Measurements from ENCODE around the gene TCF25. TPM values are rescaled to one million over a fixed set of nuclear protein-coding genes. Genes with fewer than 3 reads are reported as not detected.
"Not testable (repeated sequence)": the region's sequence is repeated elsewhere in the genome, so short reads cannot be mapped to it uniquely, and the experiment has no call there.

The TCF25 gene
- total RNA-seq, 1 donor from 2014 or later, result 272 TPM

DNA sequence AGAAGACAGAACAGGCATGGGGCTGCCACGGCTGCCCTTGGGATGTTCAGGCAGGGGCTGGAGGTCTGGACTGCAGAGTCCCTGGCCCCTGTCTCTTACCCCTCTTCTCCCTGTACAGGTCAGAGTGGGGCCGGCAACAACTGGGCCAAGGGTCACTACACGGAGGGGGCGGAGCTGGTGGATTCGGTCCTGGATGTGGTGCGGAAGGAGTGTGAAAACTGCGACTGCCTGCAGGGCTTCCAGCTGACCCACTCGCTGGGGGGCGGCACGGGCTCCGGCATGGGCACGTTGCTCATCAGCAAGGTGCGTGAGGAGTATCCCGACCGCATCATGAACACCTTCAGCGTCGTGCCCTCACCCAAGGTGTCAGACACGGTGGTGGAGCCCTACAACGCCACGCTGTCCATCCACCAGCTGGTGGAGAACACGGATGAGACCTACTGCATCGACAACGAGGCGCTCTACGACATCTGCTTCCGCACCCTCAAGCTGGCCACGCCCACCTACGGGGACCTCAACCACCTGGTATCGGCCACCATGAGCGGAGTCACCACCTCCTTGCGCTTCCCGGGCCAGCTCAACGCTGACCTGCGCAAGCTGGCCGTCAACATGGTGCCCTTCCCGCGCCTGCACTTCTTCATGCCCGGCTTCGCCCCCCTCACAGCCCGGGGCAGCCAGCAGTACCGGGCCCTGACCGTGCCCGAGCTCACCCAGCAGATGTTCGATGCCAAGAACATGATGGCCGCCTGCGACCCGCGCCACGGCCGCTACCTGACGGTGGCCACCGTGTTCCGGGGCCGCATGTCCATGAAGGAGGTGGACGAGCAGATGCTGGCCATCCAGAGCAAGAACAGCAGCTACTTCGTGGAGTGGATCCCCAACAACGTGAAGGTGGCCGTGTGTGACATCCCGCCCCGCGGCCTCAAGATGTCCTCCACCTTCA, 61.5 kb downstream of the TCF25 start:
- TF ChIP-seq, protein P1, sequence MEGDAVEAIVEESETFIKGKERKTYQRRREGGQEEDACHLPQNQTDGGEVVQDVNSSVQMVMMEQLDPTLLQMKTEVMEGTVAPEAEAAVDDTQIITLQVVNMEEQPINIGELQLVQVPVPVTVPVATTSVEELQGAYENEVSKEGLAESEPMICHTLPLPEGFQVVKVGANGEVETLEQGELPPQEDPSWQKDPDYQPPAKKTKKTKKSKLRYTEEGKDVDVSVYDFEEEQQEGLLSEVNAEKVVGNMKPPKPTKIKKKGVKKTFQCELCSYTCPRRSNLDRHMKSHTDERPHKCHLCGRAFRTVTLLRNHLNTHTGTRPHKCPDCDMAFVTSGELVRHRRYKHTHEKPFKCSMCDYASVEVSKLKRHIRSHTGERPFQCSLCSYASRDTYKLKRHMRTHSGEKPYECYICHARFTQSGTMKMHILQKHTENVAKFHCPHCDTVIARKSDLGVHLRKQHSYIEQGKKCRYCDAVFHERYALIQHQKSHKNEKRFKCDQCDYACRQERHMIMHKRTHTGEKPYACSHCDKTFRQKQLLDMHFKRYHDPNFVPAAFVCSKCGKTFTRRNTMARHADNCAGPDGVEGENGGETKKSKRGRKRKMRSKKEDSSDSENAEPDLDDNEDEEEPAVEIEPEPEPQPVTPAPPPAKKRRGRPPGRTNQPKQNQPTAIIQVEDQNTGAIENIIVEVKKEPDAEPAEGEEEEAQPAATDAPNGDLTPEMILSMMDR (IDR thresholded peaks at IDR 0.05; ENCODE audit: partially characterized antibody, unreplicated experiment), result no peak
- Mint-ChIP-seq H3K36me3 (ENCODE audit: unreplicated experiment) (peaks cover 19% of the 10 kb centered on the region), H3K4me3 (ENCODE audit: unreplicated experiment) (no peak overlapping the region), H3K9me3 (ENCODE audit: unreplicated experiment) (peaks cover 43% of the 10 kb centered on the region), H3K27me3 (ENCODE audit: unreplicated experiment) (peaks cover 43% of the 10 kb centered on the region), H3K4me1 (ENCODE audit: low read depth, unreplicated experiment) (peaks cover 11% of the 10 kb centered on the region), H3K27ac (ENCODE audit: unreplicated experiment) (peak overlapping the region; percentile 48)
- no peak for DNase-seq

- DNase-seq, result not testable (repeated sequence)
- Mint-ChIP-seq H3K27ac (ENCODE audit: unreplicated experiment) (peak overlapping the region; percentile 72), H3K27me3 (ENCODE audit: unreplicated experiment) (peaks cover 41% of the 10 kb centered on the region), H3K9me3 (ENCODE audit: unreplicated experiment) (peaks cover 43% of the 10 kb centered on the region), H3K4me3 (ENCODE audit: unreplicated experiment) (peak overlapping the region; percentile 36), H3K4me1 (ENCODE audit: low read depth, unreplicated experiment) (peaks cover 11% of the 10 kb centered on the region), H3K36me3 (ENCODE audit: unreplicated experiment) (peaks cover 19% of the 10 kb centered on the region)
Observed at GRCh38 chr16:89935620-89936019, 62.2 kb downstream of the TCF25 start.

GRCh38 chr16:89936034-89936433, 62.6 kb downstream of the TCF25 start:
- TF ChIP-seq, protein P1 (IDR thresholded peaks at IDR 0.05; ENCODE audit: partially characterized antibody, unreplicated experiment), result no peak
- DNase-seq, result no peak
- peaks cover 10% of the 10 kb centered on the region for H3K4me1 Mint-ChIP-seq (ENCODE audit: low read depth, unreplicated experiment)
- H3K9me3 Mint-ChIP-seq (ENCODE audit: unreplicated experiment), result peaks cover 41% of the 10 kb centered on the region
- H3K27ac Mint-ChIP-seq (ENCODE audit: unreplicated experiment), result peak overlapping the region; percentile 72
- peaks cover 18% of the 10 kb centered on the region for H3K36me3 Mint-ChIP-seq (ENCODE audit: unreplicated experiment)
- H3K4me3 Mint-ChIP-seq (ENCODE audit: unreplicated experiment), result peak overlapping the region; percentile 36
- peaks cover 41% of the 10 kb centered on the region for H3K27me3 Mint-ChIP-seq (ENCODE audit: unreplicated experiment)

DNA sequence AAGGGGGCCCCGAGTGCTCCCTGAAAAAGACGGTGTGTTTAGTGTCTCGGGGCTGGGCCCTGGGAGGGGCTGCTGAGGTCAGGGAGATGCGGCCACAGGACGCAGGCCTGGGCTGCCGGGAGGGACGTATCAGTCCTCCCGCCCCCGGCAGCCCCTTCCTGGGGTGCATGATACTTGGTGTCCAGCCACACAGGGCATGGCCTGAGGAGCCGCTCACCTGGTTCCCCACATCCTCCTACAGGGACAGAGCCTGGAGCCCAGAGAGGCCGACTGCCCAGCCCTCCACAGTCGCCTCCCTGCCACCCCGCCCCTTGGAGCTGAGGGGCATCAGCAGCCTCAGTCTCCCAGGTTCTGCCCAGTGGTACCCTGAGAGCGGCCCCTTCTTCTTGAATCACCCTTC, 63.1 kb downstream of the TCF25 start:
- Mint-ChIP-seq H3K9me3 (ENCODE audit: unreplicated experiment) (peaks cover 40% of the 10 kb centered on the region), H3K27me3 (ENCODE audit: unreplicated experiment) (peaks cover 37% of the 10 kb centered on the region), H3K4me3 (ENCODE audit: unreplicated experiment) (no peak overlapping the region), H3K4me1 (ENCODE audit: low read depth, unreplicated experiment) (peaks cover 6% of the 10 kb centered on the region), H3K27ac (ENCODE audit: unreplicated experiment) (no peak overlapping the region), H3K36me3 (ENCODE audit: unreplicated experiment) (peaks cover 13% of the 10 kb centered on the region)
- no peak for DNase-seq
- TF ChIP-seq, protein P1 (IDR thresholded peaks at IDR 0.05; ENCODE audit: partially characterized antibody, unreplicated experiment), result no peak

GRCh38 chr16:89936981-89937380, 63.6 kb downstream of the TCF25 start:
- Mint-ChIP-seq H3K4me3 (ENCODE audit: unreplicated experiment) (no peak overlapping the region), H3K4me1 (ENCODE audit: low read depth, unreplicated experiment) (peaks cover 4% of the 10 kb centered on the region), H3K36me3 (ENCODE audit: unreplicated experiment) (peaks cover 11% of the 10 kb centered on the region), H3K9me3 (ENCODE audit: unreplicated experiment) (peaks cover 39% of the 10 kb centered on the region), H3K27ac (ENCODE audit: unreplicated experiment) (peak overlapping the region; percentile 38), H3K27me3 (ENCODE audit: unreplicated experiment) (peaks cover 35% of the 10 kb centered on the region)
- DNase-seq, result no peak
- TF ChIP-seq, protein P1 (IDR thresholded peaks at IDR 0.05; ENCODE audit: partially characterized antibody, unreplicated experiment), result no peak
